H4 (cell line): ENCODE data around the gene NT5C. TPM values are rescaled to one million over a fixed set of nuclear protein-coding genes. Genes with fewer than 3 reads are reported as not detected.
A peak's percentile ranks its signal among the peaks of the same experiment; 100 is the strongest.
"Not testable (repeated sequence)": the region's sequence is repeated elsewhere in the genome, so short reads cannot be mapped to it uniquely, and the experiment has no call there.

ENCODE experiments used
- DNase-seq: peaks from one replicate; pipeline ENCODE4 v3.0.0-alpha.2; 2015; ENCODE audit warnings: low spot score
- total RNA-seq: library from RNA; depleted of rRNA; stranded (reverse); fragments of >200 nt; shearing (Covaris generic); gene quantifications from 2 replicates; pipeline ENCODE4 v1.2.3, GENCODE V29; 2014; rRNA removed

Gene NT5C
- 122 and 134 TPM in 2 replicates for total RNA-seq

- peak; percentile 86 for DNase-seq
These were observed at the start of gene NT5C for GRCh38 chr17:75131278-75132017. NT5C (minus strand) TSS chr17:75131742; CDS start chr17:75131707, 35 bp downstream.

- no peak for DNase-seq
These were observed 49.6 kb upstream of the NT5C start for GRCh38 chr17:75181110-75181509.

- no peak for DNase-seq
These were observed 46.9 kb upstream of the NT5C start for GRCh38 chr17:75178453-75178852.

GRCh38 chr17:75176625-75177024 is 45.1 kb upstream of the NT5C start:
- DNase-seq, result no peak

GRCh38 chr17:75174996-75175395 is 43.5 kb upstream of the NT5C start:
- DNase-seq, result no peak

GRCh38 chr17:75173526-75173925 is 42.0 kb upstream of the NT5C start:
- no peak for DNase-seq

GRCh38 chr17:75168998-75169397 is 37.5 kb upstream of the NT5C start:
- no peak for DNase-seq

- not testable (repeated sequence) for DNase-seq
These were observed 33.1 kb upstream of the NT5C start for GRCh38 chr17:75164606-75165005.

- DNase-seq, result no peak
These were observed 31.5 kb upstream of the NT5C start for GRCh38 chr17:75163074-75163473.

- no peak for DNase-seq
These were observed 28.7 kb upstream of the NT5C start for GRCh38 chr17:75160211-75160610.

GRCh38 chr17:75159196-75160031 is 27.9 kb upstream of the NT5C start:
- DNase-seq, result no peak

GRCh38 chr17:75158480-75158879 is 26.9 kb upstream of the NT5C start:
- DNase-seq, result not testable (repeated sequence)

- DNase-seq, result no peak
These were observed 23.7 kb upstream of the NT5C start for GRCh38 chr17:75155191-75155601.

- peak; percentile 100 for DNase-seq
These were observed 22.9 kb upstream of the NT5C start, which contains the start of gene JPT1 for GRCh38 chr17:75154195-75155106. JPT1 (minus strand) TSS chr17:75154512; CDS start chr17:75154397, 115 bp downstream.

GRCh38 chr17:75153780-75154194 is 22.2 kb upstream of the NT5C start:
- no peak for DNase-seq

- DNase-seq, result no peak
These were observed 21.6 kb upstream of the NT5C start for GRCh38 chr17:75152922-75153779.

- DNase-seq, result no peak
These were observed 21.0 kb upstream of the NT5C start for GRCh38 chr17:75152523-75152921.

- DNase-seq, result no peak
These were observed 20.4 kb upstream of the NT5C start for GRCh38 chr17:75151930-75152329.

- DNase-seq, result no peak
These were observed 16.5 kb upstream of the NT5C start for GRCh38 chr17:75147878-75148546.

GRCh38 chr17:75146592-75146991 is 15.1 kb upstream of the NT5C start:
- DNase-seq, result no peak
